ENCODE measurements around the gene COX17.
A peak's percentile ranks its signal among the peaks of the same experiment; 100 is the strongest.
"Not testable (repeated sequence)": the region's sequence is repeated elsewhere in the genome, so short reads cannot be mapped to it uniquely, and the experiment has no call there.

The COX17 gene, protein sequence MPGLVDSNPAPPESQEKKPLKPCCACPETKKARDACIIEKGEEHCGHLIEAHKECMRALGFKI

DNA sequence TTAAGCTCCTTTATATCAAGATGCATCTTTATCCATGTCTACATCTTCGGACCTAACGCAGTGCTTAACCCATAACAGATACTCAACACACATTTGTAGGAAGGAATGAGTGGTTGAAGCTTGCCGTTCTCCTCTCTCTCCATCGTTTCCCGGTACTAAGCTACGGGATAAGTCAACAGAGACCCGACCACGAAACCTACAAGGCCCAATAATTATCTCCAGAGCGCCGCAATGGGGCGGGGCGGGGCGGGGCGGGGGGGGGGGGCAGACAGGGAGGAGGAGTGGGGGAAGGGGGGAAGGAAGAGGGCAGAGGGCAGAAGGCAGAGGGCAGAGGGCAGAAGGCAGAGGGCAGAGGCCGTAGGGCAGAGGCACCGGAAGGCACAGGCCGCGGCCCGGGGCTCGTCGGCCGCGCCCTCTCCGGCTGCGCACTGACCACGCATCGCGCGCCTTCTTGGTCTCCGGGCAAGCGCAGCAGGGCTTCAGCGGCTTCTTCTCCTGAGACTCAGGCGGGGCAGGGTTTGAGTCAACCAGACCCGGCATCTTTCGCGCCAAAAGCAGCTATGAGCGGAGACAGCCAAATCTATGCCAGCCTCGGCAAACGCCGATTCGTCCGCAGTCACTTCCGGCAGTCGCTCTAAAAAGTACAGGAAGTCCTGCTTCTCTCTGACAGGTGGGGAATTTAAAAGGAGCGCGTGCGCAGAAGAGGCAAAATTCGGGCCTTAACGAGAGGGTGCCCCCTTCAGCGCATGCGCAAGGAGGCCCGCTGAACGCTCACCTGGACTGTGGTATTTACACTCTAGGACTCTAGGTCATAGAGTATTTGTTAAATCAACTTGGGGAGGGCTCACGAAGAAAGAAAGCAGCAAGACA is at the start of gene COX17:
Gene COX17, minus strand, starts transcription at position 636 of the 870 bp plus-strand sequence. Its CDS starts 96 bp downstream, at position 540.
- peak; percentile 97 for DNase-seq

DNA sequence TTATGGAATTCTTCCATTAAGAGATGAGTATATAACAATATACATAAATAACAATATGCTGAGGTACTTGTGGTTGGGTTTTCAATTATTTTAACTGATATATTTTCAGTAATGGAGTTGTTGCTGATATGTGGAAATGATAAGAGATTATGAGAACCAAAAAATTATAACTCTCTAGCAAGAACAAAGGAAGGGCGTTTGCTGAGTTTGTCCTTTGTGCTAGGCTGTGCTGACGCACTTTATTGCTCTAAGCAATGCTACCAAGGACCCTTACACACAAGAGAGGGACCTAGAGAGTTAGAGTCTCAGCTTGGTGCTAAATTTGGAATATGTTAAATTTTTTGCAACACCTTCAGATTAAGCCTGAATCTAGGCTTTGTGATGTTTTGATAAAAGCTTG is 49.7 kb upstream of the COX17 start:
- DNase-seq, result no peak

DNA sequence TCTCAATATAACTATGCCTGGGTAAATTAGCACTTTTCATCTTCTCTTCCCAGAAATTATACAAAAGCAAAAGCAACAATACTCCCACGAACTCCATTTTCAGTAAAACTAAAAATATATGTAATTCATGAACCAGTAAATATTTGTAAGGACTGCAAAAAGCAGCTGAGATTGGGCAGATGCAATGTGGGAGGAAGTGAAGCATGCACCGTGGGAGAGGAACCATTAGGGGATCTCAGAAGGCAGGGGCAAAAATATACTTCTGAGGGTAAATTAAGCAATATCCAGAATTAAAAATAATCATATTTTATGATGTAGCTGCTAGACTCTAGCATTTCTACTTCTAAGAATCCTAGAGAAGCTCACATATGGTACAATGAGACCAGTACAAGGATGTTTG is 45.8 kb upstream of the COX17 start:
- DNase-seq, result no peak

DNA sequence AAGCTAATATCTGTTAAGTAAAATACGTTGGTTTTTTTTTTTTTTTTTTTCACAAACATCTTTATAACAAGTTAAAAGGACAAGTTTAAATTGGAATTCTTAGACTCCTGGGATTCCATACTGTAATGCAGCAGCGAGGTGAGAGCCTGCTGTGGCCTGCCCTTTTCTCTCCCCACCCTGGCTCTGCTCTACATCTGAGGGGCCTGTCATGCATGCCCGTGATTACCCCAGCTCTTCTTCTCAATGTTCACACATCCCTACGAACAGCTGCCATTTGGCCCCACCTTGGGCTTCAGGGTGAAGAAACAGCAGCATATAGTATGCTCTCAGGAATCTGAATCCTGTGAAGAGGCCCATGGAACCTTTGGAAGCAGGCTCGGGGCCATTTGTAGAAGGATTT is 40.3 kb upstream of the COX17 start:
- DNase-seq, result no peak

DNA sequence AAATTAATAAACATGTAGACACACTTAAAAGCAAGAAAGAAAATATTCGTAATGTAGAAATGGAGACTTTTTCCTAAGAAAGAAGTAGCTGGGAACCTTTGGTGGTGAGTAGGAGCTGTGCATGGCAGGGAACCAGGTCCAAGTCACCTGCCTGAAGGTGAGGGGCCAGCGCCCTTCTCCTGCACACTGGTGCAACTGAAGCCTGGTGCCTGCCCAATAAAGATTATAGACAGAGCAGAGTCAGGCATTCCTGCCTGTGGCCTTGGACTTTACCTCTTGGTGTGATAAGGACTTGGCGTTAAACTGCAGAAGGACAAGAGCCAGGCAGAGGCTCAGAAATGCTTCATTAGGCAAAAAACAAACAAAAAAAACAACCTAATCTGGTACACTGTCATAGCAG is 39.8 kb upstream of the COX17 start:
- no peak for DNase-seq

DNA sequence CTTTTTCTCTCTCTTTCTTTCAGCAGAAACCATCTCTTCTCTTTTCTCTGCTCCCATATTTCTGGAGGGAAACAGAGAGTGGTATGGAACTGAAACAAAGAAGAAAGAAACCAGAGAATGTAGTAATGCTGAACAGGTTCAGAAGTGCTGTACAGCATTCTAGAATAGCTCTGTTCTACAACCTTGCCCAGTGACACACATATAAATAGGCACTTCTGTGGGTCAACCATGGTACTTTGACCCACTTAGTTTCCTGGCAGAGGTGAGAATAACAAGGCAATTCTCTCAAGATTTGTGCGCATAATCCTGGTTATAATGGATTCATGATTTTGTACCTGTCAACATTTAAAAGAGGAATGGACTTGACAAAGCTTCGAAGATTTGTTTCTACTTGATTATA is 37.9 kb upstream of the COX17 start:
- no peak for DNase-seq

DNA sequence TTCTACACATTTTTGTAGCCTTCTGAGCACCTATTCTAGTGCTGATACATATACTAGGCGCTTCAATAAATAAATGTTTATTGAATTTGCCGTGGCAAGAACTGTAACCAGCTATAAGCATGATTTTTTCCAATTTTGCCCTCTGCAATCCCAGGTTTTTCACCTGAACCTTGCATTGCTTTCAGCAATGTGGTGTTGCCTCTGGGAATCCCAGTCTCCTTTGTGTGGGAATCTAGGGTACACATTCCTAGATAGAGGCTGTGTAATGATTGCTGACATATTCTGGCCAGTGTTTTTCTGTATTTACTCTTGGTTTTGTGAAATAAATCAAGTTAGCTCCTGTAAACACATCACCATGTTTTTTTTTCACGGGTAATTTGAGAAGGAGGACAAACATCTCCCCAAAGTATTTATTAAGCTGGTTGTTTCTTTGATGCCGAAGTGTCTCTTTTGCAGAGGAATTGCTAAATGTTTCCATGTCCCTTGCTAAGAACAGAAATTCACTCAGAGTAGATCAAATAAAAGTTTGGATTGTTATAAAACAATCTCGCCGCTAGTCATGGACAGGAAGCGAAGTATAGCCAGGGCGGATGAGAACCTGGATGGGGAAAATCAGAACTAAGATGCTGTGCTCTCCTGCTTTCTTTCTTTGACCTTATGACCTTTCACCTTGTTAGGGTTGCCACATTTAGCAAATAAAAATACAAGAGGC is 26.8 kb upstream of the COX17 start:
- no peak for DNase-seq

DNA sequence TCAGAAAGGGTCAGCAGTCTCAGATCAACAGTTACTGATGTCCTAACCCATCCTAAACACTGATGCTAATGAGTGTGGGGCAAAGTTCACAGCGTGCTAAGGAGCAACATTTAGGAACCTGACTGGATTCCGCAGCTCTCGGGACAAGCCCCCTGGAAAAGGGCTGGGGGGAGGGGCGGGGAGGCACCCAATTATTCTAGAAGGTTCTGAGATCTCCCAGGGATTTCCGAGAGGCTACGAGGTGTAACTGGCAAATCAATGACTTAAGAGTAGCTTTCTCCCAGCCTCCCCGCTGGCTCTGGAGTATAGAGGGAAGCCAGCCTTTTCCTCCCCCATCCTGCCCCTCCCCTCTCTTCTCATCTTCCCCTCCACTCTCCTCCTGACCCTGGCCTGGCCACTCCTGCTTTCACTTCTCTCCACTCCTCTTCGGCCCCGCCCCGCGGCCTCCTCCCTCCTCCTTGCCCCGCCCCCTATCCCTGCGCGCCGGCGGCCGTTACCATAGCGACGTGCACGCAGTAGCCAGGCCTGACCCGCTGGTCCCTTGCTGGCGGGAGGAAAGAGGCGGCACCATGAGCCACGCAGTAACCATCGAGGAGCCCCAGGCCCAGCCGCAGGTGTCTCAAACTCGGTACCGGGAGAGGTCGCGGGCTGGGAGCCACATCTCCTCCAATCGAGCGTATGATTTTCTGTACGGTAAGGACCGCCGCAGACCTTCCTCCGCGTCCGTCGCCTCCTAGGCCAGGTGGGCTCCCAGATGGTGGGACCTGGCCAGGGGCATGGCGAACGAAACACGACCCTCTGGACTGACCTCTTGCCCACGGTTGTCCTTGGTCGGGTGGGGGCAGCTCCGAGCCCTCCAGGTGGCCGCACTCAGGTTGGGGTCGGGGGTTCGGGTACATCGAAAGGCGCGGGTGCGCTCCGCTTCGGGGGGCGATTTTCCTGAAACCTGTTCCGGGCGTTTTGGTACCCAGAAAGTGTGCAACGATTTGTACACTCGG is 25.6 kb upstream of the COX17 start, which contains the start of gene CFAP91:
Gene CFAP91, plus strand, starts transcription at position 493 of the 998 bp plus-strand sequence. Its CDS starts 77 bp downstream, at position 570.
- peak; percentile 86 for DNase-seq

DNA sequence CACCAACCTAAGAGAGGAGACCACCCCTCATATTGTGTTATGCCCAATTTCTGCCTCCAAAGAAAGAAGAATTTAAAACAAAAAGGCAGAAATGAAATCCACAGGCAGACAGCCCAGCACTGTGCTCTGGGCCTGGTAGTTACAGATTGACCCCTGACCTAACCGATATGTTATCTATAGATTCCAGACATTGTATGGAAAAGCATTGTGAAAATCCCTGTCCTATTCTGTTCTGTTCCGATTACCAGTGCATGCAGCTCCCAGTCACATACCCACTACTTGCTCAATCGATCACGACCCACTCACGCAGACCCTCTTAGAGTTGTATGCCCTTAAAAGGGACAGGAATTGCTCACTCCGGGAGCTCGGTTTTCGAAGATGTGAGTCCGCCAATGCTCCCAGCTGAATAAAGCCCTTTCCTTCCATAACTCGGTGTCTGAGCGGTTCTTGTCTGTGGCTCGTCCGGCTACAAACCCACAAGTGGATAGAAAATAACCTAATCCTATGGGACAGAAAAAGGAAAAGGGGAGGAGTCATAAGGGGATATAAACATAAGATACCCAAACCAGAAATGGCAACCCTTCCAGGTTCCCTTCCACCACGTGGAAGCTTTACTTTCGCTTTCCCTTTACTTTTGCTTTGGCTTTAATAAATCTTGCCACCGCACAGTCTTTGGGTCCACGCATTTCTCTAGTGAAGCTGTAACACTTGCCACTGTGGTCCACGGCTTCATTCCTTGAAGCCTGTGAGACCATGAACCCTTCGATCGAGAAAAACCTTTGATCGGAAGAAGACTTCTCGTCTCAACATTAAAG is 23.9 kb upstream of the COX17 start:
- DNase-seq, result no peak

DNA sequence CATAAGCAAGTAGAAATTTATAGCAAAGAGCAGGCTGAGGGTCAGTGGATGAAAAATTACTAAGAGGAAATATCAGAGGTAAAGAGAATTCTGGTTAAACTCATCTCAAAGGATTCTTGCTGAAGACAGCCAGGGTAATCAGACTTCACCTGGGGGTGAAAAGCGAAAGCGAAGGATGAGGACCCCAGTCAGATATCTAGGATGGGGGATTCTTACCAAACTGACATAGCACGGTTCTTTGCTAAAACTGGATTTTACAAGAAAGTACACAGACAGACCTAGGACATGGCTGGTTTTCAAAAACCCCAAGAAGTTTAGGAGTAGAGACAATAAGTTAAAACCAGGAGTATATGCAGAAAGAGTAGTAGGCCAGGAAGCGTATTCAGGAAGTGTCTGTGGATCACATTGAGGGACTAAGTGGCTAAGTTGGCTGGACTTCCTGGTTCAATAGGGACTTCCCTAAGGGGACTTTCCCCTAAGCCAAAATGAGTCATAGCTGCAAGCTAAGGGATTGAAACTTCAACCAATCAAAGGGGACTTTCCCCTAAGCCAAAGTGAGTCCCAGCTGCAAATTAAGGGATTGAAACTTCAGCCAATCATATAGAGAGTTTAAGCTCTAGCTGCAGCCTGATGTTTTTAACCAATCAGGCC is 23.2 kb upstream of the COX17 start:
- DNase-seq, result no peak

DNA sequence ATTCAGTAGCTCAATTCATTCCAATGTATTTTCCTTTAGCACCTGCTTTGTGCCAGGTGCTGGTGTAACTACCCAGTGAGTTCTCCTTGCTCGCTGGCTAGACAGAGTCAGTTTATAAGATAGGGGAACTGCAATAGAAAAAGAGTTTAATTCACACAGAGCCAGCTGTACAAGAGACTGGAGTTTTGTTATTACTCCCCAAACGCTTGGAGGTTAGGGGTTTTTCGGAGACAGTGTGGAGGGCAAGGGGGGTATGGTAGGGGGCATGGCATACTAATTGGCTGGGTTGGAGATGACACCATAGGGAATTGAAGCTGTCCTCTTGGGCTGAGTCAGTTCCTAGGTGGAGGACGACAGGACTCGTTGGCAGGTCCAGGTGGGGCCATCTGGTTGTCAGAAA is 20.2 kb upstream of the COX17 start:
- no peak for DNase-seq

DNA sequence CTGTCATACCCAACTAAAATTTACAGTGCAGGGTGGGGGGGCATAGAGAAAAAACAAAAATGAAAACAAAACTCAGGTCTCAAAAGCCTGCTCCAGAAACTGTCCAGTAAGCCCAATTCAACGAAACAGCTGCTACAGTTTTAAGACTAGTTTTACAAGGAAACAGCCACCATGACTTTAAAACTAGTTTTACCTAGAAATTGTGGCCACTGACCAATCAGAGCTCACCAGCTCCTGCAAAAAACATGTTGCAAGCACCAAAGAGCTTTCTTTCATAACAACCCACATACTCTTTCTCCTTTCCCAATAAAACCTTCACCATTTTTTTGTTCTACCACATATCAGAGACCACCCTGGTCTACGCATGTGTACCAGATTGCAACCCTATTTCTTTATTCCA is 18.3 kb upstream of the COX17 start:
- no peak for DNase-seq

DNA sequence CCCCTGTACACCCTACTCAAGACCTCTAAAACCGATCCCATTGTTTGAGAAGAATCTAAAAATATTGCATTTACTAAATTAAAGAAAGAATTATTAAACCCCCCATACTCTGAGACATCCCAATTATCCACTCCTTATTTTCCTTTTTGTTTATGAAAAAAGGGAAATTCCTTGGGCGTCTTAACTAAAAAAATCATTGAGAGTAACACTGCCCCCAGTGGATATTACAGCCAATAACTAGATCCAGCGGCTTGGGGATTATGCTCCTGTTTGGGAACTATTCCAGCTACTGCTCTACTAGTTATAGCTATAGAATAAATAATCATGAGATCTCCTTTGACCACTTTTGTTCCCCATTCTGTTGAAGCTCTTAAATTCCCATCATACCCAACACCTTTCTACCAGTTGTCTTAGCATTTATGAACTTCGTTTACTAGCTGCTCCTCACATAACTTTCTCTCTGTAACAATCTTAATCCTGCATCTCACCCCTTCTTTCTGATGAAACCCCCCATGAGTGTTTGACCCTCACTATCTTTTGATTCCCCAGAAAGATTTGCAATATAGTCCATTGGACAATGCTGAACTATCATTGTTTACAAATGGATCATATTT is 12.9 kb upstream of the COX17 start:
- no peak for DNase-seq

DNA sequence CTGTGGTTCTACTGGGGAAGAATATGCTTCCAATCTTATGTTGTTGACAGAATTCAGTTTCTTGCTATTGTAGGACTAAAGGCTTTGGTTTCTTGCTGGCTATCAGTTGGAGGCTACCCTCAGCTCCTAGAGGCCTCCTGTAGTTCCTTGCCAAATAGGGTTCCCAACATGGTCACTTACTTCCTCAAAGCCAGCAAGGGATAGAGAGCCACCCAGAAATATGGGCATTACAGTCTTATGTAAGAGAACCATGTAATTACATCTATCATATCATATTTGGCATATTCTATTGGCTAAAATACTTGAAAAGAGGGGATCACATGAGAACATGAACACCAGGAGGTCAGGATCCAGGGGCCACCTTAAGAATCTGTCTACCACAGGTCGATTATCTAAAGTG is 6.2 kb upstream of the COX17 start:
- no peak for DNase-seq

DNA sequence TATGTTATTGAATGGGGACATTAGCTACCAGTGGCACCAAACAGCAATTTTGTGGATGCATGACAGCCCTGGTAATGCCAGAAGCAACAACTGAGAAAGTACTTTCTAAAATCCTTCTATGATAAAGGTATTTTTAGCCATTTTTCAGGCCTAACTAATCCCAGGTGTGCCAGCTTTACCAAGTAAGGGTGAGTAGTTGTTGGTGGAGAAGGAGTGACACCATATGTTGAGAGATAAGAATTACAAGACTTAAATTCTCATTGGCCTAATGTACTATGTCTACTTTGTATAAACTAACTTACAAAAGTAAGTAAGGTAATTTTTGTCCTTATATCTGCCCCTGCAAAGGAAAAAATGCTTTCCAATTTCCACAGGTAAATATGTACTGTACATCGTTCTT is 4.1 kb upstream of the COX17 start:
- no peak for DNase-seq

DNA sequence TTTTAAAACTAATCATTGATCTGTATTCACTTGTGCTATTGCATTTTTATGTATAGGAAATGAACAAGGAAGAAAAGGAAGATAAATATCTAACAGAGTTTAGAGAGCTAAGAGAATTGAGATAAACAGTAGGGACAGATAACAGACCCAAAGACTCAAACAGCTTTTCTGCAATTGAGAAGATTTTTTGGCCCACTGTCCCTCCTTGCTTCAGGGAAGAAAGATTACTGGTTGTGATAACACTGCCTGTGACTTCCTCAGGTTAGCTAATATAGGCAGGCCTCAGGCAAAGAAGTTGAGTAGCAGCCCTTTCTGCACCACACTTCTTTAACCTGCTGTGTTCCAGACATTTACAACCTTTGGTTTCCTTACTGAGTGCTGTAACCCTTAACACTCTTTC is 2.7 kb upstream of the COX17 start:
- no peak for DNase-seq

DNA sequence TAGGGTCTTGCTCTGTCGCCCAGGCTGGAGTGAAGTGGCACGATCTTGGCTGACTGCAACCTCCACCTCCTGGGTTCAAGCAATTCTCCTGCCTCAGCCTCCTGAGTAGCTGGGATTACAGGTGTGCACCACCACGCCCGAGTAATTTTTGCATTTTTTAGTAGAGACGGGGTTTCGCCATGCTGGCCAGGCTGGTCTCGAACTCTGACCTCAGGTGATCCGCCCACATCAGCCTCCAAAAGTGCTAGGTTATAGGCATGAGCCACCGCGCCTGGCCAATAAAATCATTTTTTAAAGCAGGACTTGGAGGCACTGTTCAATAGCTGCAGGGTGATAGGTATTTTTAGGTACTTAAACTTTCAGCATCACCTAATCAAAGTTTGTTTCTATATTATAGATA is 1.0 kb upstream of the COX17 start:
- not testable (repeated sequence) for DNase-seq

DNA sequence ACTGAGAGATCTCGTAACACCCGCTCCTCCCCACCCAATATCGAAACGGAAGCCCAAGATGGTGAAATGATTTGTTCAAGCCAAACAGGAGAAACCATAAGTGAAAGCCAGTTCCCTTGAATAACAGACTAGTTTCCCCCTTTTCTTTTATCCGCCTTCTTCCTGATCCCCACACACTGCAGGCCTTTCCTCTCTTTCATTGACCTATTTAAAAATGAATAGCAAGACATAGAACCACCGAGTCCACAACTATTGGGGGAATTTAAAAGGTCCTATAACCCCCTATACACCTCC is 382 bp upstream of the COX17 start:
- DNase-seq, result no peak

DNA sequence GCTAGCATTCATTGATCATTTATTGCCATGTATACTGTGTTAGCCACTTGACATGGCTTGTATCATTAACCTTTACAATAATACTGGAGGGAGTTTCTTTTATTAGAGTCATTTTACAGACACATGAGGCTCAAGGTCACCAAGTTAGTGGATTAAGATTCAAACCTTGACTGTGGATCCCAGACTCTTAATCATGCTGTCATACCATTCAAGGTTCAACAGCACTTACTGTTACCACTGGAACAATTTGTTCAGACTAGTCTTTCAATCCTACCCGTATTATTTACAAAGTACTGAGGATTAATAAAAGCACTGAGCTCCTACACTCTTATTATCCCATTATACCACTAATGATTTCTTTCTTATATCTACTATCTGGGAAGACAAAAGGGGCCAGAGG is 1.2 kb downstream of the COX17 start:
- no peak for DNase-seq

DNA sequence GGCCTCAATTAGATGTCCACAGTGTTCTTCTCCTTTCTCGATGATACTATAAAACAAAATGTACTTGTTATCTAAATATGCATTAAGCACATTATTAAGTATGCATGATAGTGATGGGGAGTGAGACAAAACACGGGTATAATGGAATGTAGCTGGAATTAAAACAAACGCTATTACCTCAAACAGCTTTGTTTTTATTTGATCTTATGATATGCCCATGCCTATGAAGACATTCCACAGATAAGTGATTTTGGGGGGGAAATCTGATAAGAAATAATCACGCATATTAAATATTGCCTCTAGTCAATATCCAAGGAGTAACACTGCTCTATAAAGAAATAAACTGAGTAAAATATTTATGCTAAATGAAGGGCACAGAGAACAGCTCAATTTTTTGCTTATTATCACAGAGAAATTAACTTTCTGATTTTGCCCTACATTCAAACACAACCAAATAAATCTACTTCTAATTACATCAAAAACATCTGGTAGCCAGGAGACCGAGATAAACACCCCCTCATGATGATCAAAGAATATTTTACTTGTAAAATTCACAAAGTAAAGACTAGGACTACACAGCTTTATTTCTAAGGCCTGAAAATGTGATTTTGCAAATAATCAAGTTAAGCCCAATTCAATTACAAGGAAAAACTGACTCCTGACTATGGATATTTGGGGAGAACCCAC is 1.9 kb downstream of the COX17 start:
- DNase-seq, result no peak

DNA sequence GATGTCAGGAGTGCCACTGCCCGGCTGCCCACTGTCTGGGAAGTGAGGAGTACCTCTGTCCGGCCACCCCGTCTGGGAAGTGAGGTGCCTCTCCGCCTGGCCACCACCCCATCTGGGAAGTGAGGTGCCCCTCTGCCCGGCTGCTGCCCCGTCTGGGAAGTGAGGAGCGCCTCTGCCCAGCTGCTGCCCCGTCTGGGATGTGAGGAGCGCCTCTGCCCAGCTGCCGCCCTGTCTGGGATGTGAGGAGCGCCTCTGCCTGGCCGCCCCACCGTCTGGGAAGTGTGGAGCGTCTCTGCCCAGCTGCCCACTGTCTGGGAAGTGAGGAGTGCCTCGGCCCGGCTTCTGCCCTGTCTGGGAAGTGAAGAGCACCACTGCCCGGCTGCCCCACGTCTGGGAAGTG is 3.3 kb downstream of the COX17 start:
- DNase-seq, result no peak

All from CD4-positive, alpha-beta T cell treated with Interleukin-17A for 4 hours (primary cell).